NB4 (cell line): ENCODE data around the gene TUBA4B.

Experiments
- DNase-seq: peaks from one replicate; pipeline ENCODE4 v3.0.0; 2010; ENCODE audit warnings: low read depth
- H3K4me3 ChIP-seq: one replicate; pipeline ENCODE4 v1.5.1; 2011; ENCODE audit warnings: mild to moderate bottlenecking, low read depth, low read length, moderate library complexity
- CTCF ChIP-seq: IDR thresholded peaks from one replicate; pipeline ENCODE4 v1.5.1; 2012; ENCODE audit warnings: low read depth, low read length
- MAX ChIP-seq: IDR thresholded peaks from 2 replicates; pipeline ENCODE4 v1.6.1; 2011; ENCODE audit warnings: low read depth, low read length
- MYC ChIP-seq: IDR thresholded peaks from 2 replicates; pipeline ENCODE4 v1.6.1; 2011; ENCODE audit warnings: low read depth, low read length
- POLR2A ChIP-seq: IDR thresholded peaks from 2 replicates; pipeline ENCODE4 v1.6.1; 2011; ENCODE audit warnings: mild to moderate bottlenecking; ENCODE audit not compliant: insufficient read length; ENCODE audit errors: extremely low read depth

TUBA4B gene

GRCh38 chr2:219261024-219261855, 8.2 kb downstream of the TUBA4B start:
- DNase-seq = peak; percentile 44
- TF ChIP-seq CTCF = no peak
- no peak for TF ChIP-seq MYC
- no peak for TF ChIP-seq POLR2A
- TF ChIP-seq MAX = no peak
- H3K4me3 ChIP-seq = no peak overlapping the region

- H3K4me3 ChIP-seq = no peak overlapping the region
- DNase-seq = no peak
- no peak for TF ChIP-seq POLR2A
- TF ChIP-seq MYC = no peak
- TF ChIP-seq MAX = no peak
- TF ChIP-seq CTCF = no peak
Measured at GRCh38 chr2:219266232-219266631, 13.2 kb downstream of the TUBA4B start.

GRCh38 chr2:219266886-219267285, 13.8 kb downstream of the TUBA4B start:
- no peak overlapping the region for H3K4me3 ChIP-seq
- no peak for DNase-seq
- TF ChIP-seq MAX (no peak), MYC (no peak), POLR2A (no peak), CTCF (no peak)

GRCh38 chr2:219268294-219268693, 15.3 kb downstream of the TUBA4B start:
- H3K4me3 ChIP-seq = no peak overlapping the region
- DNase-seq = no peak
- TF ChIP-seq MYC (no peak), MAX (no peak), CTCF (no peak), POLR2A (no peak)

GRCh38 chr2:219269362-219270054, 16.5 kb downstream of the TUBA4B start:
- TF ChIP-seq MAX = no peak
- no peak for TF ChIP-seq MYC
- TF ChIP-seq POLR2A = no peak
- no peak for TF ChIP-seq CTCF
- no peak overlapping the region for H3K4me3 ChIP-seq
- DNase-seq = no peak
